MV-4-11 (cell line): ENCODE results near the gene RASSF8.

Experiments
- DNase-seq: peaks from one replicate; lab custom pipeline; 2025; lab: John Stamatoyannopoulos, UW

RASSF8 gene

DNA sequence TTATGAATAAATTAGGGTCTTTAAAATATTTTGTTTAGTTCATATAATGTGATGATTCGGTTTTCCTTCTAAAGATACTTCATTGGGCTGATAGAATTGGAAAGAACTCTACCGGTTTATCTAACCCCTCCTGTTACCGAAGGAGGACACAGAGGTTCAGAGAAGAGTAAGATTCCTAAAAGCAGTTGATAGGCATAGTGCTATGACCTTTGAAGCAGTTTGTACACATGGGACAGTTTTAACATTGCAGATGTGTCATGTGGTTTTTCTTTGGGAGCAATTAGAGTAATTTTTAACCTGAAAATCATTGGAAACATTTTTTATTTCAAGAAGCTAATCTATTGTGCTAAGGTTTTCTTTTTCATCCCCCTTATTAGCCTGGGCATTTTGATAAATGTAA lies 103.5 kb downstream of the RASSF8 start:
- DNase-seq: no peak

DNA sequence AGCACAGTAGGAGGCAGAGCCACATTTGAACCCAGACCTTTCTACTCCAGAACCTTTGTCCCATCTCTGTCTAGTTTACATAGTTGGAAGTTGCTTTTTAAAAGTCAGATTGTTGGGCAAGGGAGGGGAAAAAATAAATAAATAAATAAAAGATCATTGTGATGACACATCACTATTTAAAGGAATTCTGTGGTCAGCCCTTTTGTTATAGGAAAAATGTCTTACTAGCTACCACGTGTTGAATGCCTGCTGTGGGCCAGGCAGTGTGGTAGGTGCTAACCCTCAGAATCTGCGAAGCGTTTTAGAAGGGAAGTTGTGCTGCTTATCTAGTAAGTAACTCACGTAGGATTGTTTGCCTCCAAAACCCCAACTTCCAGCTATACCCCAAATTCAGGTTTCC lies 104.1 kb downstream of the RASSF8 start:
- DNase-seq: no peak

DNA sequence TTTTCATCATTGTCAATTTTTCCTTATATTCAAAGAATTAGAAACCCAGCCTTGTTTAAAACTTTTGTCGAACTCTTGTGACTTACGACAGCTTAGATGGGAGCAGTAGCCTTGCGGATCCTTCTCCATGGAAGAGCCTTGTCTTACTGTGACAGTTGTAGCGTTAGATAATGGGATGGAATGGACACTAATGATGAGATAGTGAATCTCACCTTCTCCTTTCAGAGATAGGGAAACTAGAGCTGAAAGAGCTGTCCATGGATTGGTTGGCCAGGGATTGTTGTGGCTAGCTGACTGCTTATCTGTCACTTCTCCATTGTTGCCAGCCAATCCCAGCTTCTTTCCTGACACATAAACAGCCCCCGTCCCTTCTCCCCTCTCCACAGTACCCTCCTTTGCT lies 107.0 kb downstream of the RASSF8 start:
- no peak for DNase-seq

DNA sequence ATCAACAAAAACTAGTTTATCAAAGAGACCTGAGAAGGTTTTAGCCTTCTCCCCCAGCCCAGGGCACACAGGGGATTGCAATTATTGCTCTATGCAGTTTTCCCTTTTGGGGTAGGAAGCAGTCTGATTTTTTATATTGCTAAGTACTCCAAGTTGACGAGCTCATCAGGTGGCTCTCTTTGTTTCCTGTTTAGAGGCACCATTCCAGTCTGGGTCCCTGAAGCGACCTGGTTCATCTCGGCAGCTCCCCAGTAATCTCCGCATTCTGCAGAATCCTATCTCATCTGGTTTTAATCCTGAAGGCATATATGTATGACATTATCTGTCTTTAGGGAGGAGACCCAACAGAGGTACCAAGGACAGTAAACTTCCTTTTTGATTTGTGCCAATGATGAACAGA lies 110.0 kb downstream of the RASSF8 start:
- no peak for DNase-seq

DNA sequence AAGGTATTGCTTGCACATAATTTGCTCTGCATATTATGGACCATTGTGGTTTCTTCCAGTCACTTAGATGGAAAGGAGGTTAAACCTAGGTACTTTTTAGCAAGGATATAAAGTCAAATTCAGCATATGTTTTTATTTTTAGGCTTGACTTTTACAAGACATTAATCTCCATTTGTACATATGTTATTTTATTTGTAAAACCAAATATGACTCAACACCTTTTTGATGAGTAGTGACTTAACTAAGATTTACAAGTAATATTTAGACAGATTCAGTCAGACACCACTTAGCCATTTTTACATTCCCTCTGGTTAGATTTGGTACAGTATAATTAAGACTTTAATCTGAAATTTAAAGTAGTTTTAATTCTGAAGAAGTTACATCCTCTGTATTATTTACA lies 111.3 kb downstream of the RASSF8 start:
- no peak for DNase-seq

DNA sequence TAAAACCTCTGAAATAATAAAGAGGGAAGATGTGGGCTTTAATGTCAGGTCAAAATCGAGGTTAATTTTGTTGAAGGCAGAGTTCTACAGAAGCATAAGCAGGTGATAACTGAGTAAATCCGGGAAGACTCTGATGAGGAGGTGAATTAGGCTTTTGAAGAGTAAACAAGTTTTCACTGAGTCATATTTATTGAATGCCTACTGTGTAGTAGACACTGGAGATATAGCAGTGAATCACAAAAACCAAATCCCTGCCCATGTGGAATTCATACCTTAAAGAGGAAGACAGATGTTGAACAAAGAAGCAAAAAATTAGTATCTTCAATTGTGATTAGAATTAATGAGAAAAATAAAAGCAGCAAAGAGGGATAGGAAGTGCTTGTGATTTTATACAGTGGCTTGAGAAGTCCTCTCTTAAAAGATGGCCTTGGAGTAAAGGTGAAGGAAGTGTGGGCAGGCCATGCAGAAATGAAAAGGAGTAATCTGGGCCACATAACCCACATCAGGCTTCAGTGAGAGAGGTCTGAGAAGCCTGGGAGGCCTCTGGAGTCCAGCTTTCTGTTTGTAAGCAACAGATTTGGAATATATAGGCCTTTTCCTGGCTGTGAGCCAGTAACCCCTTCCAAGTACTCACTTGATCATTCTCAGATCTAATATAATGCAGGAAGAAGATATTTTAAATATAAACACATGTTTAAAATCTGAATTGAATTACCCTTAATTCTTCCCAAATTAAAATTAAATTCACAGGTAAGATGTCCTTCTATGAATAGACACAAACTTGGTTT lies 119.6 kb downstream of the RASSF8 start:
- DNase-seq: no peak

DNA sequence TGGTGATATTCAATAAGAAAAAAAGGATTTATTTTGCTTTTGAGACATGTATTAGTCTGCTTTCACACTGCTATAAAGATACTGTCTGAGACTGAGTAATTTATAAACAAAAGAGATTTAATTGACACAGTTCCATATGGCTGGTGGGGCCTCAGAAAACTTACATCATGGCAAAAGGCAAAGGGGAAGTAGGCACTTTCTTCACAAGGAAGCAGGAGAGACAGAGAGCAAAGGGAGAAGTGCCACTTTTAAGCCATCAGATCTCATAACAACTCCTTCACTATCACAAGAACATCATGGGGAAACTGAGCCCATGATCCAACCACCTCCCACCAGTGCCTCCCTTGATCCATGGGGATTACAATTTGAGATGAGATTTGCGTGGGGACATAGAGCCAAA lies 122.4 kb downstream of the RASSF8 start:
- DNase-seq: peak; percentile 78

DNA sequence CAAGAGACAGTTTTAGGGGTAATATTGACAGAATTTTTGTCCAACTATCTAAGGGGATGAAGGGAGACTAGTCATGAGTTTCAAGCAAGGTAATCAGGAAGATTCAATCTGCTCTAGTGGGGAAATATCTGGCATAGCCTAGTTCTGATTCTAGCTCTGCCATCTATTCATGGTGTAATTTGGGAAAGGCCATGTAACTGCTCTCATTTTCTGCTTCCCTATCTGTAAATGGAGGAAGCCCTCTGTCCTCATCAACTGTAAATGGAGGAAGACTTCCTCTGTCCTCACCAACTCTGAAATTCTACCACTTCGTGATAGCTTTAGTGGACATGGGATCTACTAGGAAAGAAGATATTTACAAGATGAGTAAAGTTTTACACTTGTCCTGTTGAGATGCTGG lies 128.5 kb downstream of the RASSF8 start:
- no peak for DNase-seq

DNA sequence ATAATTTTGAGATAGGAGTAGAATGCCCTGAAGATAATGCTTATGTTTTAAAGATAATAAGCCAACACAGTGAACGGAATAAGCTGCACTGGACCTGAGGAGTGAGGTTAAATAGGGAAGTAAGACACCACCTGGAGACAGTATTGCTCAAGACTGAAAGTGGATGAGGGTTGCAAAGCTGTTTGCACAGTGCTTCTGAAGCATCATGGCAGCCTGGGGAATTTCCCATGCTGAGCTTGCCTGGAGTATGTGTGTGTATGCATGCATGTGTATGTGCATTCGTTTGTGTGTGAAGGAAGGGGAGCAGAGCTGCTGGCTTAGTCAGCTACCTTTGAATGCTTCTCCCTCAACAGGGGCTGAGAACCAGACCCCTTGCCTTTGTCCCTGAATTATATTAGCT lies 130.5 kb downstream of the RASSF8 start:
- peak; percentile 20 for DNase-seq

DNA sequence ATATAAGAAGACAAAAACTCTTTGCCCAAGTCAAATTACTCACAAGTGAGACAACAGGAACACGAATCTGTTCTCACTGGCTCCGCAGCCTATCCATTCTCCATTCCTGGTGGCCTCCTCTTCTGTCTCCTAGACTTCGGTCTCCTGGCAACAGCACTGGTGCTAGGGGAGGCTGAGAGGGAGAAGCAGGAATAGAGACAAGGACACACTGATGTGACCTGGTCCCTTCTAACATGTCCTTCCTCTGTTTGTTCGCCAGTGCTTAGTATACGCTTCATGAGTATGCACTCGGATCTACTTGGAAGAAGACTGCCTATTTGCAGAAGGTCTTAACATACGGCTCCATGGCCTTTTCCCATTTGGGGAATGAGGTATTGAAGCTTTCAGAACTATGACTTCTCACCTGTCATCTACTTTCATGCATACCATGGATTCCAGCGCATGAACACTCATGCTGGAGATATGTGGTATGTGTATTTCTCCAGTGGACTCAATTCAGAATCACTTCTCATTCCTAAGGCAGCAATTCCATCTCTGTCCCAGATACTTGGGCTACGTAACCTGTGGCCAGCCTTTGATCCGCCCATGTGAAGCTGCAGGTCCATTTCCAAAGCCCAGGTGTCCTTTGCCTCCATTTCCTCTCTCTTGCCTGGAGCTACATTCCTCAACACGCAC lies 132.5 kb downstream of the RASSF8 start:
- DNase-seq: no peak

DNA sequence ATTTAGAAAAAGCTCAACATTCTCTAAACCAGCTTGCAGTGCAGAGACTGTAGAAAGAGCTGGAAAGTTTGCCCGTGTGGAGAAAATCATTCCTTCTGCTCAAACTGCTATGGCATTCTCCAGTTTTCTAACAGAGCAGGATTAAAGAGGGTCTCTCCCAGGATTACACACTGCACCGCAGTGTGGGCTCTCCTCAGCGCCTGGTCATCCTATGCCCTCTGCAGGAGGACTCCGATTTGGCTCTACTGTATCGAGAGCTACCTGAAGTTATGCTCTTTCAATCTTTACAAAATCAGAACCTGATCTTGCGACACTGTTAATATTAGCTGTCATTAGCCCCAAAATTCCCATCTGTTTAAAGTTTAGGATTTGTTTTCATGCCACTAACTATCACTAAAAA lies 133.3 kb downstream of the RASSF8 start:
- DNase-seq: no peak

DNA sequence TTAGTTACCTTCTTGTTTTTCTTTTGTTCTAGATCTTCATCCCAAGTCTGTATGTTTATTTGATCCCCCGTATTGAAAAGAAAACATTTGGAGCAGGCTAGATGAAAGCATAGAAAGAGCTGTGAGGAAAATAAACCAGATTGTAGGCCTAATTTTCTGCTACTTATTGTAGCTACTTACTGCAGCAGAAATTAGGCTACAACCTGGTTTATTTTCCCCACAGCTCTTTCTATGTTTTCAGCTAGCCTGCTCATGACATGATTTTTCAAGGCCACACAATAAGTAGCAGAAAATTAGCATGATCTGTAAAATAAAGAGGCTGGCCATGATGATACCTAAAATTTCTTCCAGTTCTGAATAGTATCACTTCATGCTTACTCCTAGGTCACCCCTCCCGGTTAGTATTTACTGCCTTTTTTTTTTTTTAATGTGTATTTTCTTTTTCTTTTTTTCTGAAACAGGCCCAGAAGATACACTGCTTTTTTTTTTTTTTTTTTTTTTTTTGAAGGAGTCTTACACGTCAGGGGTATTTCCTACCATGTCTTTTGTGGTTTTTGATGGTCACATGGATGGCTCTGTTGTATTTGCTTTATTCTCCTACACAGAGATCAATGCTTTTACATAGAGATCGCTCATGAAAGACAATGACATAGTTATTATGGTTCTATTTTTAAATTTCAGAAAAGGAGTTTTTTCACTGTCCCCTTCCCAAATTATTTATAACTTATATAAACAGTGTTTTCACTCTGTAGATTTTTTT lies 134.0 kb downstream of the RASSF8 start:
- DNase-seq: no peak

DNA sequence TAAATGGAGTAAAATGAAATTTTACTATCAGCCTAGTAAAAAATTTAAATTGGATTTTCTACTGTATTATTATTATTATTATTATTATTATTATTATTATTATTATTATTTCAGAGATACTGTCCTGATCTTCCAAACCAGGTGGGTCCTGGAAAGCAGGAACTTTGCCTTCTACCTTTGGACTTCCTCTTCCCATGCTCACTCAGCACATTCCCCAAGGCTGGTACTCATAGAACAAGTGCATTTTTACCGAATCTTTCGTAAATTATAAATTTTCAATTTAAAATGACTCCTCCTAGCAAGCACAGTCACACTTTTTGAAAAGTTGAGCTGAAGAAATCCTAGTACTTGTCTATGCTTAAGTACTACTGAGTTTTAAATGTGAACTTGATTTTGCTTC lies 136.7 kb downstream of the RASSF8 start:
- DNase-seq: no peak

DNA sequence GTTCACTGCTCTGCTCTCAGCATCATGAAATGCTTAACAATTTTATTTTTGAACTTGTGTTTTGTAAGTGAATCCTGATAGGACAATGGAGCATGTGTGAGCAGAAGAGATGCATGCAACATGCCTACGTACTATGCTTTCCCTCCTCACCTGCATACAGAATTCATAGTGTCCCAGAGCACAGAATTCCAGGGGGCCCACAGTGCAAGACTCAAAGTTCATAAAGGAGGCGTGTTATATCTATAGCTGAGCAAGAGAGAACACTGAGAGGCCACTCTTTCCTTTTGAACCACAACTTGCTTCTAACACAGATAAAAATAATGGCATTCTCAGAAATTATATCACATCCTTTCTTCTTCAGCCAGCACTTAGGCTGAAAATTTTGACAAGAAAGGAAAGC lies 137.6 kb downstream of the RASSF8 start:
- DNase-seq: no peak

DNA sequence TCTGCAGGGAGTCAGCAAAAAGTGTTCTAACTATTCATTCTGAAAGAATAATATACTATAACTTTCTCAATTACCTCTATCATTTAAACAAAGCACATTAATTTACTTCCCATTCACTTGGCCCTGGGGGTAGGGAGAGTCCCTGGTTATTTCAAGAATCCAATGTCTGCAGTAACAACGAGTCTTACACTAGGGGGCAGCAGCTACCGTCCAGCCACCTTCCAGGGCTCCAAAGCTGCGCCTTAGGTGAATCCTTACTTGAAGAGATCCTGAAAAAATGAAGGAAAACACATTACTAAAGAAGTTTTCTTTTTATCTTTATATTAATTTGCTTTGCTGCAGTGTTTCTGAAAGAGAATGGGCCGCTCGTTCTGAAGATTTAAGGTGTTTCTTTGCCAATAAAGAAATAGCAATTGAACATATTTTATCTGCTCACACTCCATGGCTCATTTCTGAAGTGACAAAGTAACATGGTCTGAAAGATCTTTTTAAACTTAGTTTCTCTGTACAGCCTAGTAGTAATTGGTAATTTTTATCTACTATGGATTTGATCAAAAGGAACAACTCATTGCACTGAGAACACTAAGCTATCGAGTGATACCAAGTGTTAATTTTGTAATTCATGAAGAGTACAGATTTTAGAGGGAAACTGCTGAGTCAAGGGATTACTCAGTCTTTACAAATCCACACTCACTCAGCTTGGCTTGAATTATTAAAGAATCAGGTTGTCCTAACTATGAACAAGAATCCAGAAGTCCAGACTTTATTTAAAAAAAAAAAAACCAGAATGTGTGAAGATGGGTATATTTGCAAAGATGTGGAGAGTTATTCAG lies 138.8 kb downstream of the RASSF8 start:
- peak; percentile 25 for DNase-seq

DNA sequence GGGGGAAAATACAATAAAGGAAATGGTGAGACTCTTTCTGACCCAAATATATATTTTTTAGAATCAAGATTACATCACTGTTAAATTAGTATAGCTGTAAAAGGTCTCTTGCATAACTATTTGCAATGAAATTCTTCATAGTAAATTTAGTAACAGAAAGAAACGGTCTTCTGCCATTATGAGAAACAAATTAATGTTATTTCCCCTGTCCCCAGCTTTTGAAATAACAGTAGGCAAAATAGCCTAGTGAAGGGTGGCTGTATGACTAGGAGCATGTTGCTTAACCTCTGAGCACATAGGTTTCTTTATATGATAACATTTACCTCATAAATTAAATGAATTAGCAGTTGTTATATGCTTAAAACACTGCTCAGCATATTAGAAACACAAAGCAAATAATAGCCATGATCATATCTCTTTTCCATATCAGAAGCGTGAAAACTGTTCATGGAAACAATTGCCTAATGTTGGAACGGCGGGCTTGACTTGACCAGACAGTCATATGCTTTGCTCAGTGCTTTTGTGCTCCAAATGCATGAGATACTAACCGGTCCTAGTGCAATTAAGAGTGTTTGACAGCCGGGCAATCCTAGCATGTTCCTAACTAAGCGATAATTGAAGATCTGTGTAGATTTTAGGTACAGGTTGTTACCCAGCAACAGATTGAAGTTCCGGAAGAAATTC lies 142.3 kb downstream of the RASSF8 start:
- DNase-seq: no peak

DNA sequence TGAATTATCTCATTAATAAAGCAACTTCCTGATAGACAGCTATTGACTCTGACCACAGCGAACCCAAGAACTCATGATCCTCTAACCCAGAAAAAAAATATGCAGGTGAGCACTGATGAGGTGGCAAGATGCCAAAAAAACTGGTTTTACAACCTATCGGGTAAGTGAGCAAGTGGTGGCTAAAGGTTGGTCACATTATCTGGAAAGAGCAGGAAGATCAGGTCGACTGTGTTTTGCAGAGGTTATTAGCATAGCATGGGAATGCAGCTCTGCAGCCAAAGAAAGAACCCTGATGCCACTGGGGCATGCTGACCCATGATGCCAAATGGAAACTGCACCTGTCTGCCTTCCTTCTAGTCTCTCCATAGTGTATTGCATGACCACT lies 142.9 kb downstream of the RASSF8 start:
- DNase-seq: no peak

DNA sequence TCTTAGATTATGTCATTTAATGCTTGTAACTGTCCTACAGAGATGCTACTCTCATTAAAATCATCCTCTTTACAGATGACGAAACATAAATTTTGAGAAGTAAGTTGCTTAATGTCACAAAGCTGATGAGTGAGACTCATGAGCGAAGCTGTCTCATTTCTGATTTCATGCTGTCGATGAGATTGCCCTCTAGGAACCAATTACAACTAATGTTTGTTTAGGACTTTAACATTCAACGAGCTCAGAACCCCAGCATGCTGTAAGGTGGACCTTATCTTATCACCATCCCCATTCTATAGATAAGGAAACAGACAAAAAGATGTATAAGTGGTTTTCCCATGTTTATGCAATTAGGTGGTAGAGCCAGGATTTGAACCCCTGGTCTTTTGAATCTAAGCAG lies 143.3 kb downstream of the RASSF8 start:
- DNase-seq: no peak

DNA sequence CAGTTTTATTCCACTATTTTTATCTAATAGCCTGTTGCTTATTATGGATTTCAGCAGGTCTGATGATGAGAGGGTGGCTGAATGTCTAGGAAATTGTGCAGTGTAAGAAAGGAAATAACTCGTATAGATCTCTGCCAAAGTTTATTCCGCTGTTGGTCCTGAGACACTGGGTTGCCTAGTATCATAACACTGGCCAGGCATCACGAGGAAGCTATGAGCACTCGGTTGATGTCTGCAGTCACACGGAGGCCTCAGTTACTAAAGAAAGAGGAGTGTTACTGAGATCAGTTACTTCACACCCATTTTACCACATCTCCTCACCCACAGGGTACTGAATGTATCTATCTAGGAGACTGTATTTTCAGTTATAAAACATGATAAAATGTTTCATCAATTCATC lies 144.5 kb downstream of the RASSF8 start:
- no peak for DNase-seq

DNA sequence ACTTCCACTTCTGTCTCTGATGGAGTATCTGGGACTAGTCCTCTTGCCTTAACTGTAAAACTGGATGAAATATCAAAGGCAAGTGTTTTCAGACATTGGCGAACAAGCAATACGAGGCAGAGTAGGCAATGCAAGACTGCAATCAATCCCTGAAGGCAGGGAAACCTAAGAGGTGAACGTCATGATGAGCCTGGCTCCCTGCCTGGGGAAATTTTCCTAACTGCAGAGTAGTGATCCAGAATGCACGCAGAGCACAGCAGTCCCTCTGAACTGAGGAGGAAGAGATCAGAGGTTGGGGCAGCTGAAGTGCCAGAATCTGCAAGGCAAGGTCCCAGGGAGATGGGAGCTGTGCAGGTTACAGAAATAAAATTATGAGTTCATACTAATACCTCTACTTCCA lies 147.9 kb downstream of the RASSF8 start:
- no peak for DNase-seq

DNA sequence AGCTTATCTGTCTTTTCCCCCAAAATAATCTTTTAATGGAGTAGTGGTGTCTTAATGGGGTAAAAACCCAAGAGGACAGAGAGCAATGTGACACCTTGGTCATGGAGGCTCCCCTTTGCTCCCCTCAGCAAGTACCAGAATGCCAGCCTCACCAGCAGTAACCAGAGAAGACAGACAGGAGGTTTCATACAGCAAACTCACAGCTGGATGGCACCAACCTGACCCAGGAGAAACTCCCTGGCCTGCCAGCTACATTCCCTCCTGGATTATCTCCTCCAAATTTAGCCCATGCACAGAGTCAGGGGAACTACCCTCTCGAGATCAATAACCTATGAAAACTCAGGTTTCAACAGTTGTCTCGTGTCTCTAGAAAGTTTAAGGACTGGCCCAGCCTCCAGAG lies 150.4 kb downstream of the RASSF8 start:
- DNase-seq: no peak
